ENCODE measurements around the gene ADARB2. TPM values are rescaled to one million over a fixed set of nuclear protein-coding genes. Genes with fewer than 3 reads are reported as not detected.

ADARB2 gene
- polyA plus RNA-seq, 3 donors, result not detected

GRCh38 chr10:1643161-1643907, 94.0 kb downstream of the ADARB2 start:
- Histone ChIP-seq H3K27me3 (ENCODE audit: control insufficient read depth in 2 of 2, insufficient read depth in 2 of 2, low read length in 2 of 2) (no peaks in the 10 kb centered on the region), H3K4me3 (replicated peaks in 1 of 3; ENCODE audit: low read depth in 2 of 3, low read length in 3 of 3) (no peak overlapping the region), H3K4me1 (ENCODE audit: control insufficient read depth in 1 of 2, insufficient read depth in 2 of 2, low read length in 2 of 2) (no peaks in the 10 kb centered on the region), H3K9ac (ENCODE audit: insufficient read depth, low read length, poor library complexity, severe bottlenecking) (no peak overlapping the region), H3K27ac (ENCODE audit: low read depth in 1 of 2, low read length in 2 of 2) (no peak overlapping the region), H2AFZ (ENCODE audit: insufficient read depth, low read depth, low read length, poor library complexity, severe bottlenecking) (no peak overlapping the region), H3K9me3 (replicated peaks in 1 of 2; ENCODE audit: control insufficient read depth in 1 of 2, insufficient read depth in 1 of 2, low read length in 2 of 2) (no peaks in the 10 kb centered on the region), H3K79me2 (ENCODE audit: insufficient read depth, low read length) (no peaks in the 10 kb centered on the region), H3K36me3 (replicated peaks in 1 of 2; ENCODE audit: control insufficient read depth in 1 of 2, insufficient read depth in 2 of 2, low read length in 2 of 2) (no peaks in the 10 kb centered on the region), H3K4me2 (replicated peaks; ENCODE audit: extremely low read depth, low read length, poor library complexity, severe bottlenecking) (no peak overlapping the region), H4K20me1 (ENCODE audit: insufficient read depth, low read length) (no peaks in the 10 kb centered on the region)
- WGBS (ENCODE audit: insufficient coverage), result 44% methylated on average over 6 of the region's 11 CpGs
- no peaks in the 10 kb centered on the region for H3K36me3 Mint-ChIP-seq
- no peaks in the 10 kb centered on the region for H3K27me3 Mint-ChIP-seq (ENCODE audit: low read depth in 3 of 3)
- no peak for TF ChIP-seq CTCF (IDR thresholded peaks at IDR 0.05)
- H3K4me3 Mint-ChIP-seq, result no peak overlapping the region
- DNase-seq, result no peak
- intact Hi-C loops (cut with micrococcal nuclease), result no loop called here
- no peaks in the 10 kb centered on the region for H3K4me1 Mint-ChIP-seq
- H3K9me3 Mint-ChIP-seq, result peaks cover 0 to 2% (median 0%) of the 10 kb centered on the region in 7 donors
- H3K27ac Mint-ChIP-seq, result no peak overlapping the region

- Histone ChIP-seq H3K27me3 (ENCODE audit: control insufficient read depth in 2 of 2, insufficient read depth in 2 of 2, low read length in 2 of 2) (no peaks in the 10 kb centered on the region), H3K4me2 (replicated peaks; ENCODE audit: extremely low read depth, low read length, poor library complexity, severe bottlenecking) (no peak overlapping the region), H3K9me3 (replicated peaks in 1 of 2; ENCODE audit: control insufficient read depth in 1 of 2, insufficient read depth in 1 of 2, low read length in 2 of 2) (no peaks in the 10 kb centered on the region), H4K20me1 (ENCODE audit: insufficient read depth, low read length) (no peaks in the 10 kb centered on the region), H3K27ac (ENCODE audit: low read depth in 1 of 2, low read length in 2 of 2) (no peak overlapping the region), H3K4me1 (ENCODE audit: control insufficient read depth in 1 of 2, insufficient read depth in 2 of 2, low read length in 2 of 2) (no peaks in the 10 kb centered on the region), H2AFZ (ENCODE audit: insufficient read depth, low read depth, low read length, poor library complexity, severe bottlenecking) (no peak overlapping the region), H3K4me3 (replicated peaks in 1 of 3; ENCODE audit: low read depth in 2 of 3, low read length in 3 of 3) (no peak overlapping the region), H3K36me3 (replicated peaks in 1 of 2; ENCODE audit: control insufficient read depth in 1 of 2, insufficient read depth in 2 of 2, low read length in 2 of 2) (no peaks in the 10 kb centered on the region), H3K9ac (ENCODE audit: insufficient read depth, low read length, poor library complexity, severe bottlenecking) (no peak overlapping the region), H3K79me2 (ENCODE audit: insufficient read depth, low read length) (no peaks in the 10 kb centered on the region)
- no peak for DNase-seq
- TF ChIP-seq CTCF (IDR thresholded peaks at IDR 0.05), result no peak
- intact Hi-C loops (cut with micrococcal nuclease), result no loop called here
- H3K4me3 Mint-ChIP-seq, result no peak overlapping the region
- H3K9me3 Mint-ChIP-seq, result peaks cover 0 to 2% (median 0%) of the 10 kb centered on the region in 7 donors
- no peak overlapping the region for H3K27ac Mint-ChIP-seq
- no peaks in the 10 kb centered on the region for H3K4me1 Mint-ChIP-seq
- 92% methylated on average over 2 of the region's 8 CpGs for WGBS (ENCODE audit: insufficient coverage)
- no peaks in the 10 kb centered on the region for H3K27me3 Mint-ChIP-seq (ENCODE audit: low read depth in 3 of 3)
- no peaks in the 10 kb centered on the region for H3K36me3 Mint-ChIP-seq
Observed at GRCh38 chr10:1642600-1643160, 94.6 kb downstream of the ADARB2 start.
